K562 (cell line): Measurements from ENCODE around the gene KCND3. TPM values are rescaled to one million over a fixed set of nuclear protein-coding genes. Genes with fewer than 3 reads are reported as not detected.

Source experiments
- CBFA2T2 ChIP-seq: fragments of 450-650 bp; conservative IDR thresholded peaks from 2 replicates; pipeline ENCODE4 v1.6.1; 2017; ENCODE audit warnings: mild to moderate bottlenecking
- CBFB ChIP-seq: sonication (generic); formaldehyde crosslinking; IDR thresholded peaks from 2 replicates; pipeline ENCODE4 v1.4.0; 2020; ENCODE audit warnings: mild to moderate bottlenecking, missing genetic modification reagents
- CEBPB ChIP-seq: fragments of 450-650 bp; IDR thresholded peaks from 2 replicates; pipeline ENCODE4 v1.6.1; 2016; ENCODE audit warnings: missing genetic modification characterization, missing compliant biosample characterization
- CLOCK ChIP-seq: fragments of 250-450 bp; sonication (Bioruptor Pico); IDR thresholded peaks from 2 replicates; pipeline ENCODE4 v1.4.0; 2020; ENCODE audit warnings: mild to moderate bottlenecking, moderate library complexity, borderline replicate concordance
- EHMT2 ChIP-seq: fragments of 450-650 bp; IDR thresholded peaks from 2 replicates; pipeline ENCODE4 v1.6.1; 2018; ENCODE audit warnings: antibody characterized with exemption
- HLTF ChIP-seq: fragments of 450-650 bp; IDR thresholded peaks from 2 replicates; pipeline ENCODE4 v1.6.1; 2016
- HNRNPUL1 ChIP-seq: fragments of 200-400 bp; formaldehyde crosslinking; IDR thresholded peaks from 2 replicates; pipeline ENCODE4 v1.6.1; 2017; ENCODE audit warnings: low read length
- LCOR ChIP-seq: sonication (generic); formaldehyde crosslinking; IDR thresholded peaks from 2 replicates; pipeline ENCODE4 v1.8.0; 2022; ENCODE audit warnings: mild to moderate bottlenecking, missing genetic modification reagents
- MAFF ChIP-seq: IDR thresholded peaks from 2 replicates; pipeline ENCODE4 v1.6.1; 2012; ENCODE audit warnings: low read length, improper control_type of control experiment
- MCM2 ChIP-seq: fragments of 450-650 bp; IDR thresholded peaks from 2 replicates; pipeline ENCODE4 v1.6.1; 2017; ENCODE audit warnings: low read depth, mild to moderate bottlenecking
- RBM39 ChIP-seq: fragments of 200-400 bp; formaldehyde crosslinking; optimal IDR thresholded peaks from 2 replicates; pipeline ENCODE3; 2018; ENCODE audit warnings: low read depth, low read length
- SAFB ChIP-seq: fragments of 200-400 bp; formaldehyde crosslinking; IDR thresholded peaks from 2 replicates; pipeline ENCODE4 v1.6.1; 2017; ENCODE audit warnings: low read depth, low read length, borderline replicate concordance
- SIRT6 ChIP-seq: IDR thresholded peaks from one replicate; pipeline ENCODE4 v1.6.1; 2012; ENCODE audit warnings: low read depth, mild to moderate bottlenecking, control low read depth, inconsistent platforms, low read length, moderate library complexity
- SRSF3 ChIP-seq: fragments of 200-400 bp; formaldehyde crosslinking; IDR thresholded peaks from 2 replicates; pipeline ENCODE4 v1.6.1; 2016; ENCODE audit warnings: mild to moderate bottlenecking, low read length, moderate library complexity; ENCODE audit not compliant: insufficient read depth
- THAP7 ChIP-seq: fragments of 250-450 bp; sonication (Bioruptor Pico); IDR thresholded peaks from 2 replicates; pipeline ENCODE4 v1.5.0; 2021
- THRAP3 ChIP-seq: fragments of 450-650 bp; IDR thresholded peaks from 2 replicates; pipeline ENCODE4 v1.6.1; 2016; ENCODE audit warnings: mild to moderate bottlenecking, inconsistent platforms, borderline replicate concordance
- ZNF274 ChIP-seq: IDR thresholded peaks from 2 replicates; pipeline ENCODE4 v1.6.1; 2011; ENCODE audit warnings: low read depth, mild to moderate bottlenecking, low read length, moderate library complexity, borderline replicate concordance
- ZNF384 ChIP-seq: IDR thresholded peaks from 2 replicates; pipeline ENCODE4 v1.6.1; 2012; ENCODE audit warnings: low read depth, low read length, improper control_type of control experiment
- ZNF717 ChIP-seq: fragments of 250-450 bp; sonication (Bioruptor Pico); IDR thresholded peaks from 2 replicates; pipeline ENCODE4 v1.5.0; 2021
- ZNF778 ChIP-seq: fragments of 450-650 bp; formaldehyde crosslinking; IDR thresholded peaks from 2 replicates; pipeline ENCODE4 v1.4.0; 2020; ENCODE audit warnings: mild to moderate bottlenecking, moderate library complexity
- polyA plus RNA-seq, 8 experiments: library from polyadenylated mRNA; depleted of rRNA in 4 of 8; stranded (reverse) in 5 of 8; unstranded in 3 of 8; fragments of >200 nt; fragmentation: Nextera tagmentation in 2 of 8; fragmentation: Illumina TruSeq in 1 of 8; extraction: Ambion mirVana in 2 of 8; extraction: Trizol in 1 of 8; gene quantifications; 2 replicates each; pipeline versions ENCODE4 v1.2.1 to v1.2.3, GENCODE V29; 2011 to 2014; ENCODE audit warnings: inconsistent platforms in 1 of 8, missing spikeins in 1 of 8
- total RNA-seq, 7 experiments: library from RNA; depleted of rRNA in 6 of 7; stranded (reverse); fragments of >200 nt in 6 of 7; fragmentation: Illumina TruSeq in 2 of 7; extraction: Trizol in 2 of 7; gene quantifications; 2 replicates each; pipeline versions ENCODE4 v1.2.1 to v1.2.3, GENCODE V29; 2011 to 2021; ENCODE audit warnings: low replicate concordance in 1 of 7
- TF ChIP-seq, protein P1 (sequence below): sonication (generic); formaldehyde crosslinking; IDR thresholded peaks from 2 replicates; pipeline ENCODE4 v1.8.0; 2023; ENCODE audit warnings: mild to moderate bottlenecking, missing genetic modification reagents

The KCND3 gene
- total and polyA plus RNA-seq, 9 of the 15 experiments (the other 6 are each of a cell fraction or from before 2014, with no cell fraction given): not detected

- TF ChIP-seq ZNF274 (no peak), CBFB (CRISPR knock-in tag) (no peak), CBFA2T2 (no peak), THRAP3 (no peak), RBM39 (no peak), ZNF778 (CRISPR knock-in tag) (no peak), ZNF717 (CRISPR knock-in tag) (no peak), MCM2 (no peak), HLTF (no peak), THAP7 (0 out of 2 replicates have a peak, but pooled peaks have one; percentile 11), SIRT6 (no peak), CEBPB (tag) (no peak), LCOR (CRISPR knock-in tag) (no peak), SRSF3 (no peak), EHMT2 (no peak), HNRNPUL1 (peak; percentile 90; the same call in 1 of the 2 replicates), CLOCK (no peak), SAFB (no peak), MAFF (no peak), ZNF384 (no peak)
- TF ChIP-seq, protein P1, sequence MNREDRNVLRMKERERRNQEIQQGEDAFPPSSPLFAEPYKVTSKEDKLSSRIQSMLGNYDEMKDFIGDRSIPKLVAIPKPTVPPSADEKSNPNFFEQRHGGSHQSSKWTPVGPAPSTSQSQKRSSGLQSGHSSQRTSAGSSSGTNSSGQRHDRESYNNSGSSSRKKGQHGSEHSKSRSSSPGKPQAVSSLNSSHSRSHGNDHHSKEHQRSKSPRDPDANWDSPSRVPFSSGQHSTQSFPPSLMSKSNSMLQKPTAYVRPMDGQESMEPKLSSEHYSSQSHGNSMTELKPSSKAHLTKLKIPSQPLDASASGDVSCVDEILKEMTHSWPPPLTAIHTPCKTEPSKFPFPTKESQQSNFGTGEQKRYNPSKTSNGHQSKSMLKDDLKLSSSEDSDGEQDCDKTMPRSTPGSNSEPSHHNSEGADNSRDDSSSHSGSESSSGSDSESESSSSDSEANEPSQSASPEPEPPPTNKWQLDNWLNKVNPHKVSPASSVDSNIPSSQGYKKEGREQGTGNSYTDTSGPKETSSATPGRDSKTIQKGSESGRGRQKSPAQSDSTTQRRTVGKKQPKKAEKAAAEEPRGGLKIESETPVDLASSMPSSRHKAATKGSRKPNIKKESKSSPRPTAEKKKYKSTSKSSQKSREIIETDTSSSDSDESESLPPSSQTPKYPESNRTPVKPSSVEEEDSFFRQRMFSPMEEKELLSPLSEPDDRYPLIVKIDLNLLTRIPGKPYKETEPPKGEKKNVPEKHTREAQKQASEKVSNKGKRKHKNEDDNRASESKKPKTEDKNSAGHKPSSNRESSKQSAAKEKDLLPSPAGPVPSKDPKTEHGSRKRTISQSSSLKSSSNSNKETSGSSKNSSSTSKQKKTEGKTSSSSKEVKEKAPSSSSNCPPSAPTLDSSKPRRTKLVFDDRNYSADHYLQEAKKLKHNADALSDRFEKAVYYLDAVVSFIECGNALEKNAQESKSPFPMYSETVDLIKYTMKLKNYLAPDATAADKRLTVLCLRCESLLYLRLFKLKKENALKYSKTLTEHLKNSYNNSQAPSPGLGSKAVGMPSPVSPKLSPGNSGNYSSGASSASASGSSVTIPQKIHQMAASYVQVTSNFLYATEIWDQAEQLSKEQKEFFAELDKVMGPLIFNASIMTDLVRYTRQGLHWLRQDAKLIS (CRISPR knock-in tag): no peak
These were observed 234.5 kb downstream of the KCND3 start (continued) for GRCh38 chr1:111754984-111755330.
